K562 (cell line): ENCODE measurements around the gene SPRED2. TPM values are rescaled to one million over a fixed set of nuclear protein-coding genes. Genes with fewer than 3 reads are reported as not detected.
A peak's percentile ranks its signal among the peaks of the same experiment; 100 is the strongest.

Experiments used
- ATAC-seq: fragments of 200-7000 bp; cut with Tn5 transposase; 3 replicates; pipeline ENCODE4 v1.9.1; 2020; ENCODE audit warnings: moderate library complexity
- BruUV-seq: library from RNA; stranded (reverse); fragments of 400-500 nt; replicated peaks from 2 replicates; lab custom pipeline; 2021; lab: Mats Ljungman, UMichigan
- CTCF ChIA-PET: fragments of 300-600 bp; formaldehyde crosslinking; extraction: SDS; loops from one replicate; lab custom pipeline; 2021; ENCODE audit warnings: low intra/inter-chr PET ratio; lab: Yijun Ruan, JAX
- POLR2A ChIA-PET: fragments of 300-600, 350-650 bp; sonication (Branson Sonifier 250); formaldehyde crosslinking; extraction: SDS; loops from one replicate; lab custom pipeline; 2021; ENCODE audit warnings: antibody characterized with exemption, inconsistent platforms; lab: Yijun Ruan, JAX
- DNase-seq, 4 experiments: peaks; one replicate each; pipeline versions ENCODE4 v3.0.0 to v3.0.0-alpha.2; 2011 to 2018; ENCODE audit warnings: low spot score in 3 of 4, mixed read lengths in 3 of 4; ENCODE audit errors: extremely low read depth in 1 of 4
- FAIRE-seq: peaks from 2 replicates; lab custom pipeline; 2011; peaks lifted over from hg19 to GRCh38; lab: Jason Lieb, UNC
- H2AFZ ChIP-seq: 2 replicates; pipeline ENCODE4 v1.6.0; 2011; ENCODE audit warnings: low read depth, low read length, control low read depth, inconsistent platforms
- H3K27ac ChIP-seq: fragments of 200-600 bp; 3 replicates; pipeline ENCODE4 v1.8.0; 2011; ENCODE audit warnings: low read depth, mild to moderate bottlenecking, control low read depth, inconsistent platforms, low read length, moderate library complexity, mixed read lengths; ENCODE audit errors: extremely low read depth
- H3K27me3 ChIP-seq, 2 experiments: fragments of 300-600 bp in 1 of 2; 2 replicates in 1 of 2; 3 replicates in 1 of 2; pipeline versions ENCODE4 v1.6.0 to v1.8.0; 2011; ENCODE audit warnings: inconsistent platforms in 2 of 2, low read length in 2 of 2, mild to moderate bottlenecking in 1 of 2, mixed read lengths in 1 of 2, moderate library complexity in 1 of 2; ENCODE audit not compliant: control insufficient read depth in 2 of 2, insufficient read depth in 2 of 2
- H3K36me3 ChIP-seq: fragments of 300-600 bp; 3 replicates; pipeline ENCODE4 v1.8.0; 2011; ENCODE audit warnings: mild to moderate bottlenecking, low read length, inconsistent platforms; ENCODE audit not compliant: control insufficient read depth, insufficient read depth
- H3K4me1 ChIP-seq, 2 experiments: fragments of 200-600 bp in 1 of 2; replicated peaks in 1 of 2; 2 replicates in 1 of 2; 3 replicates in 1 of 2; pipeline versions ENCODE4 v1.5.1 to v1.8.0; 2011; ENCODE audit warnings: inconsistent platforms in 2 of 2, low read length in 2 of 2, mild to moderate bottlenecking in 1 of 2, mixed read lengths in 1 of 2, moderate library complexity in 1 of 2; ENCODE audit not compliant: control insufficient read depth in 2 of 2, insufficient read depth in 2 of 2
- H3K4me2 ChIP-seq: 2 replicates; pipeline ENCODE4 v1.6.1; 2011; ENCODE audit warnings: low read length, control low read depth, inconsistent platforms, mixed read lengths; ENCODE audit not compliant: insufficient read depth
- H3K4me3 ChIP-seq: fragments of 200-600 bp; sonication (generic), shearing (Covaris generic); 2 replicates; pipeline ENCODE4 v1.5.1; 2016; ENCODE audit warnings: control low read depth, inconsistent platforms
- H3K79me2 ChIP-seq: fragments of 200-600 bp; 3 replicates; pipeline ENCODE4 v1.8.0; 2011; ENCODE audit warnings: low read length, inconsistent platforms; ENCODE audit not compliant: control insufficient read depth, insufficient read depth
- H3K9ac ChIP-seq, 2 experiments: 2 replicates each; pipeline versions ENCODE4 v1.6.0 to v1.6.1; 2011; ENCODE audit warnings: low read depth in 2 of 2, low read length in 2 of 2, control low read depth in 1 of 2, inconsistent platforms in 1 of 2, mild to moderate bottlenecking in 1 of 2, mixed read lengths in 1 of 2; ENCODE audit not compliant: insufficient read depth in 1 of 2
- H3K9me1 ChIP-seq: one replicate; pipeline ENCODE4 v1.6.0; 2011; ENCODE audit warnings: inconsistent platforms, mild to moderate bottlenecking, low read length, moderate library complexity; ENCODE audit not compliant: control insufficient read depth, insufficient read depth
- H3K9me3 ChIP-seq: replicated peaks from 2 replicates; pipeline ENCODE4 v1.5.1; 2011; ENCODE audit warnings: low read depth, low read length, inconsistent platforms; ENCODE audit not compliant: control insufficient read depth, insufficient read depth
- H4K20me1 ChIP-seq: replicated peaks from 2 replicates; pipeline ENCODE4 v1.6.1; 2011; ENCODE audit warnings: low read length, inconsistent platforms, mixed read lengths; ENCODE audit not compliant: control insufficient read depth, insufficient read depth
- BRF2 ChIP-seq: IDR thresholded peaks from 3 replicates; pipeline ENCODE4 v1.6.1; 2011; ENCODE audit warnings: borderline replicate concordance, mild to moderate bottlenecking; ENCODE audit not compliant: insufficient read length, insufficient read depth
- GABPB1 ChIP-seq: sonication (generic); formaldehyde crosslinking; IDR thresholded peaks from 2 replicates; pipeline ENCODE4 v1.8.0; 2022; ENCODE audit warnings: mild to moderate bottlenecking, missing genetic modification reagents
- MED1 ChIP-seq: sonication (generic); formaldehyde crosslinking; IDR thresholded peaks from 2 replicates; pipeline ENCODE4 v1.8.1; 2023; ENCODE audit warnings: missing genetic modification reagents, borderline replicate concordance
- NR2C1 ChIP-seq, 2 experiments: fragments of 450-650 bp; IDR thresholded peaks; 2 replicates each; pipeline ENCODE4 v1.6.1; 2017; ENCODE audit warnings: mild to moderate bottlenecking in 2 of 2, antibody characterized with exemption in 1 of 2, inconsistent platforms in 1 of 2, missing compliant biosample characterization in 1 of 2, missing genetic modification characterization in 1 of 2
- RBFOX2 ChIP-seq: fragments of 200-400 bp; formaldehyde crosslinking; IDR thresholded peaks from 2 replicates; pipeline ENCODE4 v1.6.1; 2017; ENCODE audit warnings: low read depth, mild to moderate bottlenecking, low read length, moderate library complexity
- SAFB ChIP-seq: fragments of 200-400 bp; formaldehyde crosslinking; IDR thresholded peaks from 2 replicates; pipeline ENCODE4 v1.6.1; 2017; ENCODE audit warnings: low read depth, low read length, borderline replicate concordance
- SREBF2 ChIP-seq: sonication (generic); formaldehyde crosslinking; IDR thresholded peaks from 2 replicates; pipeline ENCODE4 v1.4.0; 2020; ENCODE audit warnings: mild to moderate bottlenecking, missing genetic modification reagents
- ZNF592 ChIP-seq: fragments of 450-650 bp; IDR thresholded peaks from 2 replicates; pipeline ENCODE4 v1.6.1; 2017; ENCODE audit warnings: antibody characterized with exemption, mild to moderate bottlenecking
- ZNF785 ChIP-seq: fragments of 250-450 bp; sonication (Bioruptor Pico); IDR thresholded peaks from 2 replicates; pipeline ENCODE4 v1.4.0; 2020; ENCODE audit warnings: mild to moderate bottlenecking
- WGBS: fragments of 100-300 bp; shearing (Covaris generic); methylation state at CpG from one replicate; pipeline ENCODE4 v1.1.6; 2016; ENCODE audit warnings: low coverage, mixed read lengths; ENCODE audit not compliant: insufficient coverage; ENCODE audit errors: missing lambda C conversion rate; 5-methylcytosine and 5-hydroxymethylcytosine counted together
- in situ Hi-C: fragments of 300-500 bp; cut with MboI; formaldehyde crosslinking; loops from 4 replicates; pipeline ENCODE4 v1.15.0; 2018; ENCODE audit warnings: inconsistent platforms, mixed read lengths
- intact Hi-C: fragments of 100-400 bp; cut with micrococcal nuclease; formaldehyde crosslinking; loops from 2 replicates; pipeline ENCODE4 v1.14.2; 2022
- polyA plus RNA-seq, 8 experiments: library from polyadenylated mRNA; depleted of rRNA in 4 of 8; stranded (reverse) in 5 of 8; unstranded in 3 of 8; fragments of >200 nt; fragmentation: Nextera tagmentation in 2 of 8; fragmentation: Illumina TruSeq in 1 of 8; extraction: Ambion mirVana in 2 of 8; extraction: Trizol in 1 of 8; gene quantifications; 2 replicates each; pipeline versions ENCODE4 v1.2.1 to v1.2.3, GENCODE V29; 2011 to 2014; ENCODE audit warnings: inconsistent platforms in 1 of 8, missing spikeins in 1 of 8
- total RNA-seq, 7 experiments: library from RNA; depleted of rRNA in 6 of 7; stranded (reverse); fragments of >200 nt in 6 of 7; fragmentation: Illumina TruSeq in 2 of 7; extraction: Trizol in 2 of 7; gene quantifications; 2 replicates each; pipeline versions ENCODE4 v1.2.1 to v1.2.3, GENCODE V29; 2011 to 2021; ENCODE audit warnings: low replicate concordance in 1 of 7

Gene SPRED2
- total and polyA plus RNA-seq, 9 of the 15 experiments (the other 6 are each of a cell fraction or from before 2014, with no cell fraction given) = 4.6 to 50.8 (median 14.1) TPM

GRCh38 chr2:65279756-65280155 lies 152.6 kb downstream of the SPRED2 start:
- no peak overlapping the region for H2AFZ ChIP-seq
- CTCF ChIA-PET = no interaction called here
- in situ Hi-C loops (no loop called here), intact Hi-C loops (loop anchor here (5.0 kb wide), 3 partner anchors 88 to 288 kb away; no protein-coding TSS in a partner anchor)
- H3K27ac ChIP-seq = no peak overlapping the region
- FAIRE-seq (no peak), ATAC-seq (no peak), DNase-seq (no peak)
- peaks cover 4 to 17% of the 10 kb centered on the region in 2 experiments; a peak in 4 of 5 replicates for H3K4me1 ChIP-seq
- H3K9me1 ChIP-seq = no peaks in the 10 kb centered on the region
- no peak overlapping the region for H3K9ac ChIP-seq
- H4K20me1 ChIP-seq = no peaks in the 10 kb centered on the region
- POLR2A ChIA-PET = interaction anchor here (1.1 kb wide), 1 partner anchor 19 kb away, joined by 3 read pairs; no protein-coding TSS in a partner anchor
- 83% methylated on average over 6 of the region's 6 CpGs for WGBS
- no peak overlapping the region for H3K4me3 ChIP-seq
- H3K9me3 ChIP-seq = no peaks in the 10 kb centered on the region
- no peak for TF ChIP-seq RBFOX2
- H3K36me3 ChIP-seq = no peaks in the 10 kb centered on the region; the same call in 2 of the 3 replicates
- H3K27me3 ChIP-seq = no peaks in the 10 kb centered on the region
- no TSS peak for BruUV-seq
- H3K79me2 ChIP-seq = no peaks in the 10 kb centered on the region
- H3K4me2 ChIP-seq = no peak overlapping the region

GRCh38 chr2:65278531-65278981 lies 153.8 kb downstream of the SPRED2 start:
- intact Hi-C loops = loop anchor here (5.0 kb wide), 3 partner anchors 89 to 289 kb away; no protein-coding TSS in a partner anchor
- peaks cover 4 to 17% of the 10 kb centered on the region in 2 experiments; a peak in 4 of 5 replicates for H3K4me1 ChIP-seq
- 0 out of 2 replicates have a peak overlapping the region, but pooled peaks have one; percentile 7 for H3K4me2 ChIP-seq
- FAIRE-seq (peak; percentile 76), ATAC-seq (peak; percentile 83), DNase-seq (peak in 2 of 4 experiments; percentile 58 to 62)
- no peaks in the 10 kb centered on the region for H3K79me2 ChIP-seq
- no peak overlapping the region; a peak in 1 of 4 replicates for H3K9ac ChIP-seq
- peak overlapping the region; percentile 47 for H2AFZ ChIP-seq
- BruUV-seq = no TSS peak
- H3K9me3 ChIP-seq = no peaks in the 10 kb centered on the region
- no peaks in the 10 kb centered on the region for H3K9me1 ChIP-seq
- no peak overlapping the region for H3K4me3 ChIP-seq
- POLR2A ChIA-PET = interaction anchor here (0.5 to 1.2 kb wide), 7 partner anchors 9 to 142 kb away, joined by 3 to 5 read pairs (median 3); no protein-coding TSS in a partner anchor
- H3K36me3 ChIP-seq = no peaks in the 10 kb centered on the region; the same call in 2 of the 3 replicates
- no peak overlapping the region for H3K27ac ChIP-seq
- no peaks in the 10 kb centered on the region for H3K27me3 ChIP-seq
- H4K20me1 ChIP-seq = no peaks in the 10 kb centered on the region
- in situ Hi-C loops = no loop called here
- 70% methylated on average over 6 of the region's 6 CpGs for WGBS
- CTCF ChIA-PET = no interaction called here
- TF ChIP-seq ZNF785 (CRISPR knock-in tag) = no peak
- no peak for TF ChIP-seq BRF2
- TF ChIP-seq NR2C1 (IDR thresholded peaks at IDR 0.05) = no peak
- TF ChIP-seq NR2C1 (tag; IDR thresholded peaks at IDR 0.05) = no peak
- TF ChIP-seq ZNF592 = no peak
- TF ChIP-seq GABPB1 = no peak
- no peak for TF ChIP-seq SAFB
- TF ChIP-seq SREBF2 = no peak
- no peak for TF ChIP-seq MED1 (CRISPR knock-in tag)
